Measurements from ENCODE around the gene DPP3.

- TF ChIP-seq EZH2 (IDR thresholded peaks at IDR 0.05; ENCODE audit: low read depth) (no peak), CTCF (conservative IDR thresholded peaks at IDR 0.05) (no peak)
Observed at GRCh38 chr11:66529069-66529468, 48.8 kb downstream of the DPP3 start.

Data from PC-9 (cell line).